Neural progenitor cell (in vitro differentiated cells): ENCODE data around the gene RAD51B. TPM values are rescaled to one million over a fixed set of nuclear protein-coding genes. Genes with fewer than 3 reads are reported as not detected.

Experiments
- DNase-seq: peaks from one replicate; pipeline ENCODE4 v3.0.0-alpha.2; 2016; ENCODE audit warnings: low spot score
- H2AFZ ChIP-seq: fragments of 200-600 bp; sonication (generic); replicated peaks from 2 replicates; pipeline ENCODE4 v1.6.1; 2016; ENCODE audit warnings: antibody characterized with exemption
- H3F3A ChIP-seq: fragments of 200-600 bp; sonication (generic); 2 replicates; pipeline ENCODE4 v1.6.1; 2016; ENCODE audit warnings: antibody characterized with exemption, low read depth
- H3K27ac ChIP-seq: fragments of 200-600 bp; sonication (generic); 2 replicates; pipeline ENCODE4 v1.5.1; 2016; ENCODE audit warnings: mild to moderate bottlenecking
- H3K27me3 ChIP-seq: fragments of 200-600 bp; sonication (generic); 2 replicates; pipeline ENCODE4 v1.6.1; 2016; ENCODE audit warnings: mild to moderate bottlenecking, moderate library complexity
- H3K36me3 ChIP-seq: fragments of 200-600 bp; sonication (generic); 2 replicates; pipeline ENCODE4 v1.5.1; 2016
- H3K4me1 ChIP-seq: fragments of 200-600 bp; sonication (generic); 2 replicates; pipeline ENCODE4 v1.6.1; 2016; ENCODE audit warnings: mixed run types
- H3K4me2 ChIP-seq: fragments of 200-600 bp; sonication (generic); 2 replicates; pipeline ENCODE4 v1.6.1; 2016
- H3K4me3 ChIP-seq: fragments of 200-600 bp; sonication (generic); 2 replicates; pipeline ENCODE4 v1.5.1; 2016
- H3K79me2 ChIP-seq: fragments of 200-600 bp; sonication (generic); 2 replicates; pipeline ENCODE4 v1.6.1; 2016; ENCODE audit warnings: low read depth
- H3K9ac ChIP-seq: fragments of 200-600 bp; sonication (generic); 2 replicates; pipeline ENCODE4 v1.6.1; 2016
- H3K9me3 ChIP-seq: fragments of 200-600 bp; sonication (generic); 2 replicates; pipeline ENCODE4 v1.5.1; 2016; ENCODE audit warnings: low read depth
- H4K20me1 ChIP-seq: fragments of 200-600 bp; sonication (generic); 2 replicates; pipeline ENCODE4 v1.6.1; 2016; ENCODE audit warnings: low read depth
- H3K27ac Mint-ChIP-seq: 3 replicates; pipeline ENCODE4 v1.8.0; 2021; ENCODE audit warnings: mixed read lengths
- H3K27me3 Mint-ChIP-seq: 2 replicates; pipeline ENCODE4 v1.8.0; 2022; ENCODE audit warnings: low read depth, mild to moderate bottlenecking, inconsistent platforms, moderate library complexity, mixed read lengths; ENCODE audit not compliant: insufficient read depth
- H3K36me3 Mint-ChIP-seq: 3 replicates; pipeline ENCODE4 v1.8.0; 2021; ENCODE audit warnings: mixed read lengths
- H3K4me1 Mint-ChIP-seq: 3 replicates; pipeline ENCODE4 v1.8.0; 2021; ENCODE audit warnings: mixed read lengths
- H3K4me3 Mint-ChIP-seq: 3 replicates; pipeline ENCODE4 v1.8.0; 2021; ENCODE audit warnings: mild to moderate bottlenecking, moderate library complexity, mixed read lengths
- H3K9me3 Mint-ChIP-seq: 3 replicates; pipeline ENCODE4 v1.8.0; 2020; ENCODE audit warnings: mixed read lengths
- EZH2 ChIP-seq: fragments of 200-600 bp; sonication (generic); IDR thresholded peaks from 2 replicates; pipeline ENCODE4 v1.6.1; 2017; ENCODE audit warnings: antibody characterized with exemption, mild to moderate bottlenecking, moderate library complexity
- EZH2phosphoT487 ChIP-seq: fragments of 200-600 bp; sonication (generic); IDR thresholded peaks from 2 replicates; pipeline ENCODE4 v1.6.1; 2017; ENCODE audit warnings: antibody characterized with exemption
- total RNA-seq: library from RNA; depleted of rRNA; stranded (reverse); fragments of >200 nt; gene quantifications from 2 replicates; pipeline ENCODE4 v1.2.3, GENCODE V29; 2015; ENCODE audit warnings: low replicate concordance
- TF ChIP-seq, protein P1 (sequence below): fragments of 200-600 bp; sonication (generic); IDR thresholded peaks from 2 replicates; pipeline ENCODE4 v1.5.1; 2017; ENCODE audit warnings: antibody characterized with exemption, mild to moderate bottlenecking

The RAD51B gene
- total RNA-seq, 1 donor from 2014 or later = 50.5 TPM

DNA sequence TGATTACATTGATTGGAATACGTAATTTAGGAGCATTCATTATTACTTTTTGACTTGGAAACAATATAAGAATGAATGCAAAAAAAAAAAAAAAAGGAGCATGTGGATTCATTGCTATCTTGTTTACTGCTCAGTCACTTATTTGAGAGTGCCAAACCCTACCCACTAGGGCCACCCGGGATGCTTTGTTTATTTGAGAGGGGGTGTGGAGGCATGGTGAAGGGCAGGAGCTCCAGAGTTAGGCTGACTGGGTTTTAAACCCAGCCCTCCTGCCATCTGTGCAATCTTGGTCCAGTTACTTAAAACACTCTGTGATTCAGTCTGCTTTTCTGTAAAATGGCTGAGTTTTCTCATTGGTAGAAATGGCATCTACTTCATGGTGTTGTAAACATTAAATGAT, 195.2 kb downstream of the RAD51B start:
- Mint-ChIP-seq H3K4me1 (peaks cover 9% of the 10 kb centered on the region), H3K4me3 (no peak overlapping the region), H3K27me3 (no peaks in the 10 kb centered on the region), H3K36me3 (no peaks in the 10 kb centered on the region), H3K27ac (no peak overlapping the region), H3K9me3 (peaks cover 10% of the 10 kb centered on the region)
- Histone ChIP-seq H3F3A (peaks cover 6% of the 10 kb centered on the region), H2AFZ (no peak overlapping the region), H3K9me3 (no peaks in the 10 kb centered on the region), H3K36me3 (no peaks in the 10 kb centered on the region), H4K20me1 (no peaks in the 10 kb centered on the region), H3K4me2 (no peak overlapping the region), H3K27ac (no peak overlapping the region), H3K4me1 (no peaks in the 10 kb centered on the region), H3K4me3 (no peak overlapping the region), H3K9ac (no peak overlapping the region), H3K79me2 (no peaks in the 10 kb centered on the region), H3K27me3 (no peaks in the 10 kb centered on the region)
- DNase-seq = no peak
- TF ChIP-seq EZH2phosphoT487 (no peak), EZH2 (no peak)
- TF ChIP-seq, protein P1, sequence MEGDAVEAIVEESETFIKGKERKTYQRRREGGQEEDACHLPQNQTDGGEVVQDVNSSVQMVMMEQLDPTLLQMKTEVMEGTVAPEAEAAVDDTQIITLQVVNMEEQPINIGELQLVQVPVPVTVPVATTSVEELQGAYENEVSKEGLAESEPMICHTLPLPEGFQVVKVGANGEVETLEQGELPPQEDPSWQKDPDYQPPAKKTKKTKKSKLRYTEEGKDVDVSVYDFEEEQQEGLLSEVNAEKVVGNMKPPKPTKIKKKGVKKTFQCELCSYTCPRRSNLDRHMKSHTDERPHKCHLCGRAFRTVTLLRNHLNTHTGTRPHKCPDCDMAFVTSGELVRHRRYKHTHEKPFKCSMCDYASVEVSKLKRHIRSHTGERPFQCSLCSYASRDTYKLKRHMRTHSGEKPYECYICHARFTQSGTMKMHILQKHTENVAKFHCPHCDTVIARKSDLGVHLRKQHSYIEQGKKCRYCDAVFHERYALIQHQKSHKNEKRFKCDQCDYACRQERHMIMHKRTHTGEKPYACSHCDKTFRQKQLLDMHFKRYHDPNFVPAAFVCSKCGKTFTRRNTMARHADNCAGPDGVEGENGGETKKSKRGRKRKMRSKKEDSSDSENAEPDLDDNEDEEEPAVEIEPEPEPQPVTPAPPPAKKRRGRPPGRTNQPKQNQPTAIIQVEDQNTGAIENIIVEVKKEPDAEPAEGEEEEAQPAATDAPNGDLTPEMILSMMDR = no peak

DNA sequence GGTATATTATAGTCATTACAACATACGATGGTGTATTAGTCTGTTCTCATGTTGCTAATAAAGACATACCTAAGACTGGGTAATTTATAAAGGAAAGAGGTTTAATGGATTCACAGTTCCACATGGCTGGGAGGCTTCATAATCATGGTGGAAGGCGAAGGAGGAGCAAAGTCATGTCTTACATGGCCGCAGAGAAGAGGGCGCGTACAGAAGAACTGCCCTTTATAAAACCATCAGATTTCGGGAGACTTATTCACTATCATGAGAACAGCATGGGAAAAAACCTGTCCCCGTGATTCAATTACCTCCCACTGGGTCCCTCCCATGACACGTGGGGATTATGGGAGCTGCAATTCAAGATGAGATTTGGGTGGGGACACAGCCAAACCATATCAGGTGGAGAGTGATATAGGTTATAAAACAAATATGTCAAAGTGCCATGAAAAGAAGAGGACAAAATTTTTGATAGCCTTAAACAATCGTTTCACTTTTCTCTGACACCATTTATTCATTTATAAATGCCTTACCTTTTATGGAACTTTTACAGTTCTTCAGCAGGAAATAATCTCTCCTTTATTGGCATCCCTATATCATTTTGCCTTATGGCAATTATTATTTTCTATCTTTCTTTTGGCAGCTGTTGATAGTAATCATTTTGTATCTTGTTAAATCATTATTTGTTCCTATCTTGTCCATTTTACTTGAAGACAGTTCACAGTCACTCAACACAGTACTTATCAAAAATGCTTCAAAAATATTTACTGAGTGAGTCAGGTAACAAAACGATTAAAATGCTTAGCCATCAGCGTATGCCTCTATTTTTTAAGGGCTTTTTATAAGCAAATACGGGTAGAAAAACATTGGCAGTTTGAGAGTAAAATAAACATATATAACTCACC, 196.0 kb downstream of the RAD51B start:
- H3K4me2 ChIP-seq = no peak overlapping the region
- no peak for DNase-seq
- no peaks in the 10 kb centered on the region for H3K9me3 ChIP-seq
- H3K27me3 ChIP-seq = no peaks in the 10 kb centered on the region
- no peaks in the 10 kb centered on the region for H4K20me1 ChIP-seq
- H3K27ac Mint-ChIP-seq = no peak overlapping the region
- H3K79me2 ChIP-seq = no peaks in the 10 kb centered on the region
- H3K27me3 Mint-ChIP-seq = no peaks in the 10 kb centered on the region
- peaks cover 9% of the 10 kb centered on the region for H3K4me1 Mint-ChIP-seq
- H3K27ac ChIP-seq = no peak overlapping the region
- peaks cover under 1% of the 10 kb centered on the region for H3K4me1 ChIP-seq
- no peak overlapping the region for H2AFZ ChIP-seq
- TF ChIP-seq EZH2phosphoT487 (no peak), EZH2 (no peak)
- TF ChIP-seq, protein P1 = no peak
- no peak overlapping the region for H3K4me3 Mint-ChIP-seq
- no peaks in the 10 kb centered on the region for H3K36me3 Mint-ChIP-seq
- peaks cover 11% of the 10 kb centered on the region for H3F3A ChIP-seq
- no peak overlapping the region for H3K4me3 ChIP-seq
- no peaks in the 10 kb centered on the region for H3K36me3 ChIP-seq
- H3K9ac ChIP-seq = no peak overlapping the region
- peaks cover 10% of the 10 kb centered on the region for H3K9me3 Mint-ChIP-seq

- Mint-ChIP-seq H3K27me3 (no peaks in the 10 kb centered on the region), H3K36me3 (no peaks in the 10 kb centered on the region), H3K27ac (no peak overlapping the region), H3K4me3 (no peak overlapping the region), H3K9me3 (peaks cover 10% of the 10 kb centered on the region), H3K4me1 (peaks cover 7% of the 10 kb centered on the region)
- no peak for DNase-seq
- Histone ChIP-seq H3K36me3 (no peaks in the 10 kb centered on the region), H3K9me3 (no peaks in the 10 kb centered on the region), H2AFZ (no peak overlapping the region), H3K27ac (no peak overlapping the region), H3K9ac (no peak overlapping the region), H3K79me2 (no peaks in the 10 kb centered on the region), H3K4me1 (peaks cover 2% of the 10 kb centered on the region), H3K4me3 (no peak overlapping the region), H3K27me3 (no peaks in the 10 kb centered on the region), H3K4me2 (no peak overlapping the region), H3F3A (peaks cover 11% of the 10 kb centered on the region), H4K20me1 (no peaks in the 10 kb centered on the region)
- no peak for TF ChIP-seq EZH2phosphoT487
- no peak for TF ChIP-seq EZH2
- TF ChIP-seq, protein P1 = no peak
Measured at GRCh38 chr14:68016255-68016914, 196.8 kb downstream of the RAD51B start.
